Bone marrow (tissue), 2 donors: ENCODE data around the gene ARID1B.

Experiments used
- DNase-seq, 2 donors: peaks; one replicate each; lab custom pipeline; 2025; lab: John Stamatoyannopoulos, UW

Gene ARID1B

DNA sequence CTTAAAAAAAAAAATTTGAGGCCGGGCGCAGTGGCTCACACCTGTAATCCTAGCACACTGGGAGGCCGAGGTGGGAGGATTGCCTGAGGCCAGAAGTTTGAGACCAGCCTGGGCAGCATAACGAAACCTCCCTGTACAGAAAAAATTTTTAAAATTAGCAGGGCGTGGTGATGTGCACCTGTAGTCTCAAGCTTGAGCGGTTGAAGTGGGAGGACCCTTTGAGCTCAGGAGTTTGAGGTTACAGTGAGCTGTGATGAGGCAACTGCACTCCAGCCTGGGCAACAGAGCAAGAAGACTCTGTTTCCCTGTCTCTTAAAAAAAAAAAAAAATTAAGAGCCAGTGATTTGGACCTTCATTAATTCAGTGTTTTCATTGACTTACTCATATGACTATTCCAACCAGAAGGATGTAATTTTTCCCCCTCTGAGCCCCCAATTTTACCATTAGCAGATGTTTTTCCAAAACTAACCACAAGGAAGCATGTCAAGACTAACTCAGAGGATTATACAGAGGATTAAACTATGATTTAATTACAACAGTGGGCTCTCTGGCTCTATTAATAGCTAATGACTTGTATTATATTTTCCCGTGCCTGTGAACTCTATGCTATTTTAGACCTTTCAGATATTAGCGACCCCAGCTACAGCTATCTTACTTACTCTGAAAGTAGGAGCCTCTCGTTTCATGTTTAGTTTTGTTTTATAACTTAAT lies 75.1 kb downstream of the ARID1B start:
- no peak for DNase-seq

DNA sequence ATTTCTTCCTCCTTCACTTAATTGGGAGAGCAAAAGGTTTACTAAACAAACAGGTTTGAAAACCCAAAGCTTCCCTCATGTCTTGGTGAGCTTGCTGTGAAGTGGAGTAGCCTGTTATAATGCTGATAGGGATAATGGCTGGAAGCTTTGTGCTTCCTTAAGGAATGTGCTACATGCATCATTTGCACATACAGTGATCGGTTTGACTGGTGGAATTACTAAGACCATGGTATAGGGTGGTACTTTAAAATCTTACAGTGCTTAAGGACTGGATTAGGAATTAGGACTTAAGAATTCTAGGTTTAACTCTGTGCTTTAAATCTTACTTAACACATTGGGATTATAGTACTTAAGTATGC lies 75.7 kb downstream of the ARID1B start:
- DNase-seq = no peak

DNA sequence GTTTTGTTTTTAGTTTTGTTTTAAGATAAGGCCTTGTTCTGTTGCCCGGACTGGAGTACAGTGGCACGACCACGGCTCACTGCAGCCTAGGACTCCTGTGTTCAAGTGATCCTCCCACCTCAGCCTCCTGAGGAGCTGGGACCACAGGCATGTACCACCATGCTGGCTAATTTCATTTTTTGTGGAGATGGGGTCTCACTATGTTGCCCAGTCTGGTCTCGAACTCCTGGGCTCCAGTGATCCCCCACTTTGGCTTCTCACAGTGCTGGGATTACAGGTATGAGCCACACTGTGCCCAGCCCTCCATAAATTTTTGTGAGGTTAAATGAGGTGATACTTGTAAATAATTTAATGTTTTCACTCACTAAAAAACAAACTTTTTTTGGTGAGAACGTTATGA lies 76.6 kb downstream of the ARID1B start:
- DNase-seq = no peak

DNA sequence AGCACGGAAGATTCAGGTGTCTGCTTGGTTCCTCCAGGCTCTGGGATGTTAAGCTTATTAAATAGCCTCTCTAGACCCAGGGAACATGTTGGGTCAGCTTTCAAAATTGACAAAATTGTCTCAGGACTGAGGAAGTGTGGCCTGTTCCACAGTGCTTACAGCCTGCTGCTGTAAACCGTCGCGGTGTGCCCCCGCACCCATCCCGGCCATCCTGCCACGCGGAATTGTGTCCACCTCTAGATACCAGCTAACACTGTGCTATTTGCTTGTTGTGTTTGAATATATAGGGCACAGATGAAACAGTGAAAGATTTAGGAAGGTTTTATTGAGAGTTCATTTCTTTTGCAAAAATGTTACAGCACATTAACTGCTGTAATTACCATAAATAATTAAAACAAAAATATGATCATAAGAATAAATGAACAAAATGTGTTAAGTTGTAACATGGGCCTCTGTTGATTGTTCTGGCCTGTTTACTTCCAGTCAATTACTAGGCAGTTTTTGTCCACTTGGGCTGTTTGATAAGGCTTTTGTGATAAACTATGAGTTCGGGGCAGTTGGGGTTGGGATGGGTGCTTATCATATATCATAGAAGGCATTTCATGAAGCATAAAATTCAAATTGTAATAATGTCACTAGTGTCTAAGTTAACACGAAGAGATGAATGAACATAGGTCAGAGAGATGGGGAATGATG lies 77.4 kb downstream of the ARID1B start:
- no peak for DNase-seq

DNA sequence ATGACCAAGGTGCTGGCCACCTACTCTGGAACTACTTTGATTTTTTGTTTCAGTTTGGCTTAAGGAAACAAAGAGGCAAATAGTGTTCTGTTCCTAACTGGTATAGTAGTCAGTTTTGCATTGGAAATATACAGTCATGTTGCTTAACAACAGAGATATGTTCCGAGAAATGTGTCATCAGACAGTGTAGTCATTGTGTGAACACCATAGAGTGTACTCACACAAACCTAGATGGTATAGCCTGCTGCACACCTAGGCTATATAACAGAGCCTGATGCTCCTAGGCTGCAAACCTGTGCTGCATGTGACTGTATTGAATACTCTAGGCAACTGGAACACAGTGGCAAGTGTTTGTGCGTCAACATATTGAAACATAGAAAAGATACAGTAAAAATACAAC lies 80.4 kb downstream of the ARID1B start:
- no peak for DNase-seq

DNA sequence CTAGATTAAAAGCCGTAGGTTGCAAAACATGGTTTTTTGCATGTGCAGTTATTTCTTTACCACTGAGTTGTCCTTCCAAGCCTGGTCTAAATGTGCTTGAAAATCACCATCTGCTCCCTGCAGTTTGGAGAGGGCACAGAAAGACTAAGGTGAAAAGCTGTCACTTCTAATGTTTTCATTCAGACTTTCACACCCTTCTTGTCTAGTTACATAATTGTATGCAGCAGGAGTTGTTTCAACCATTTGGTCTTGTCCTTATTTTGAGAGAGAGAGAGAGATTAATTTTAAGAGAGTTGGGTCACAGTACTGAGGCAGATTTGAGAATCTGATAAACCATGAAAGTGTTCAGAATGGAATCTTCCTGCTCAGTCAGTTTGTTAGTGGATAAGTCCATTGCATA lies 82.5 kb downstream of the ARID1B start:
- no peak for DNase-seq

DNA sequence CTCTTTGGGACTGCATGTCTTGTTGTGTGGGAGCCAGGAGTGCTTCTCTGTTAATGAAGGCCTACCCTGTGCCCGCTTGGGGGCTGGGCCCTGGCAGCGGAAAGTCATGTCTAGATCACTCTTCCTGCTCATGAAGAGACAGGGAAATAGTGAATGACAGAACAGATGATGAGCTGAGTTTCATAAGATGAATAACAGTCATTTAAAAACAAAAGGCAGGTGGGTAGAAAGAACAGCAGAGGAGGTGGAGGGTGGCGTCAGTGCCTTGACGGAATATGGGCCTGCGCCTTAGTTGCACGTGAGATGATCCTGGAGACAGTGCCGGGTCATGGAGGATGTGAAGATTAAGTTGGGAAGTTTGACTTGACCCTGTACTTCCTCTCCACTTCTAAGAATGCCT lies 85.5 kb downstream of the ARID1B start:
- DNase-seq = no peak

DNA sequence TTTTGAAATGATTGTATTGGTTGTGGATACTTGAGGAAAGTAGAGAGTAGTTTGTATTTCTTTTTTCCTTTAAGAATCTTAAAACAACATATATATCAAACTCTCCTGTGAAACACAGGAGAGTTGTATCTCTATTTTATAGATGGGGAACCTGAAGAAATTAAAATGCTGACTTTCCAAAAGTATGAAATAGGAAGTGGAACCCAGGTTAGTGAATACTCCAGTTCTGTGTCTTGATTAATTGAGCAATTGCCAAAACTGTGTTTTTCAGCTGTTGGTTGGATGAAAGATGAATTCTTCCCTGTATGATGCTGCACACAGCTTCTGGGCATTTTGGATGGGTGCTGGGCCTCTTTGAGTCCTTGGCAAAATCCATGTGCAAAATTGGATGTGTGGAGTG lies 86.3 kb downstream of the ARID1B start:
- no peak for DNase-seq

DNA sequence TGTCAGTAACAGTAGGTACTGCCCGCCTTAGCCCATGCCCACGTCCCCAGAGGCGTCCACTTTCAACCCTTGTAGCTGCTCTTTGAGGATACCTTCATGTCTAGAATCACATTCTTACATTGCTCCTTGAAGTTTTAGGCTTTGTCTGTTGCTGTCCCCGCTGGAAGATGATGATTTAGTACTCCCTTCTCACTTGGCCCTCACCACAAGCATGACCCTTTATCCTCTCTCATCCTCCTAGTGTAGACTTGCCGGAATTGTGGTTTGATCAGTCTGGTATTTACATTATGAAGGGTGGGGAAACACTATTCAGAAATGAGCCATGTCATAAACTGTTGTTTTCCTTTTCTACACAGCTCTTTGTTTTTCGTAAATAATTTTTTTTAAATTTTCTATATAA lies 87.4 kb downstream of the ARID1B start:
- no peak for DNase-seq

DNA sequence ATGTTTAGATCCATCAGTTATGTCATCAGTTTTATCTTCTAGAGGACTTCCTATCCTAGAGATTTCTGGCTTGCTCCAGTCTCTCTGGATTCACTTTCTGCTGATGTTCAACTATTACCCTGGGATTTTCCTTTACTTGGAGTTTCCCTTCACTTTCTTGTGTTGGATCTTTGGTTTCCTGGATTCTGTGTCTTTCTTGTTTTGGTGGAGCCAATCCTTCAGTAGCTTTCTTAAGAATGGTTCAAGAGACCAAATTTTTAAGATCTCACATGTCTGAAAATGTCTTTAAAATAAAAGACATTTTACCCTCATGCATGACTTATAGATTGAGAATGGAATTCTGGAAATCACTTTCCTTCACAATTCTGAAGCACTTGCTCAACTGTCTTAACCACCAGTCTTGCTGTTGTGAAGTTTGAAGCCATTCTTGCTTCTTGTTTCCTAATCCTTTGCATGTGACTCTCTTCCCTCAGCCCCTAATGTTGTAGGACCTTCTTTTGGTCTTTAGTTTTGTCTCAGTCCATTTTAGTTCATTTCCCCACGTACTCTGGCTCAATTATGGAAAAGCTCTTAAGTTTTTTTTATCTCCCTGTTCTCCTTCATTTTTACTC lies 87.9 kb downstream of the ARID1B start:
- no peak for DNase-seq

DNA sequence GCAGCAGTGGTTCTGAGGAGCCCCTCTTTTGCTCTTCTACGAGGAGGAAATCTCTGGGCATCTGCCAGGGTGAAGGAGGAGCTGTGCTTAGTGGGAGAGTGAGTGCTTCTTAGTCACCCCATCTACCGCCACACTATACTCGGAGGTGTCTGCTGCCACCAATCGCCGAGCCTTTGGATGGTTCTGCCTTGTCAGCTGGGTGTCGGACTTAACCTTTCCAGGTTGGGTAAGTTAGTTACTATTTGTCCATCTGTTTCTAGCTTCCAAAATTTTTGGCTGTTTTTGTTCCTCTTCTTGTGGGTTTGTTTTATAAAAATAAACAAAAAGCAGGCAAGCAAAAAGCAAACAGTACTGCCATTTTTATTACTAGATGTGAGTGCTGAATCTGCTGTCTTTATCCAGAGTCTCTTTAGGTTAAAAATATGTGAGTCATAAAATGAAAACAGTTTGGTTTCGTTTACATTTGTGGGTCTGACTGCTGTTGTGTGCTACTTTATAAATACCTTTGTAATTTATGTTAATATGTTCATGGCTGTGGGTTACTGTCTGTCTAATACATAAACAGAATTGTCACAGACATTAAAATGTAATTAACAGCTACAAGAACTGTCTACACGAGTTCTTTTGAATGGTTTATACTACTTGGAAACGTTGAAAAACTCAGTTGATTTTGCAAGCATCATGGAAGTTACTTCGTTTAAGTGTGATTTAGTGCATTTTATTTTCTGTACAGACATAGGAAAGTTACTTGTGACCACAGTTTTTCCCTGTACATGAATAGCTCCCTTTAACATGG lies 89.2 kb downstream of the ARID1B start:
- peak in 1 of 2 donors; percentile 33 for DNase-seq

DNA sequence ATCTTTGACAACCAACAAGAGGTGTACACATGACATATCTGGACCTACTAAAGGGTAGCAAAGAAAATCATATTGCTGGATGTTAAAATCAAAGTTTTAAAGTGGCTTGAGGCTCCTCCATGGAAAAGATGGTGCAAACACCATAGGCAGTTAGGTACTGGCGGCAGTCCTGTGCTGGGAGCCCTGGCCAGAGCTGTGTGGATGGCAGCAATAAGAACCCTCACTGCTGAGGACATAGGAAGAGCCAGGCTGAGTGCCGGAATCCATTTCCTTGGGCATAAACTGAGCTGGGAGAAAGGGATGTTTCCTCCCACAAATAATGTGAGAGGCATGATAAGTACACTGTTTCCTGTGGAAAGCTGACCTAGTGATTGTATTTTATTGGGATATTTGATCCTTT lies 89.9 kb downstream of the ARID1B start:
- no peak for DNase-seq

DNA sequence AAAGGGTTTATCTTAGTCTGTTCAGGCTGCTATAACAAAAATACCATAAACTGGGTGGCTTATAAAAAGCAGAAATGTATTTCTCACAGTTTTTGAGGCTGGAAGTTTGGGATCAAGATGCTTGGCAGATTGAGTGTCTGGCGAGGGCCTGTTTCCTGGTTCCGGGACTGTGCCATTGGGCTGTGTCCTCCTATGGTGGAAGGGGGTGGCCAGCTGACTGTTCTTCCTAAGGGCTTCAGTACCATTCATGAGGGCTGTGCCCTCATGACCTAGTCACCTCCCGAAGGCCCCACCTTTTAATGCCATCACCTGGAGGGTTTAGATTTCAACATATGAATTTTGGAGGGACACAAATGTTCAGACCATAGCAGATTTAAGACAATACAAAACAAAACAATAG lies 91.2 kb downstream of the ARID1B start:
- DNase-seq = no peak

DNA sequence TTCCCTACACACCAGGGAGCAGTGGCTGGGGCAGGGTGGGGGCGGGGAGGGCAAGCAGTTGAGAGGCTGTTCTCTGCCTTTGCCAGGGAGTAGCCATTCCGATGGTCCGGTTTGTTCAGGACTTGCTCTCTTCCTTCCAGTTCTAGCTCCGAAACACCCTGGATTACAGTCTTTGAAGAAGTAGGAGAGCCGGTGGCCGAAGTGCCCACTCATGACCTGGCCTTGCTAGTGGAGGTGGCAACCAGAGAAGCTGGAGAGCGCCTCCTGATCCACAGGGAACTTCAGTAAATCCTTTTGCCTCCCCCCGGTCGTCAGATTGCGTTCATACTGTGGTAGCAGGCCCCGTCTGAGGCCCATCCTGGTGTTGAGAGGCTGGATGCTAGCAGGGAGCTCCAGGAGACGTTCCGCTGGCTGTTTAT lies 92.8 kb downstream of the ARID1B start:
- DNase-seq = no peak

DNA sequence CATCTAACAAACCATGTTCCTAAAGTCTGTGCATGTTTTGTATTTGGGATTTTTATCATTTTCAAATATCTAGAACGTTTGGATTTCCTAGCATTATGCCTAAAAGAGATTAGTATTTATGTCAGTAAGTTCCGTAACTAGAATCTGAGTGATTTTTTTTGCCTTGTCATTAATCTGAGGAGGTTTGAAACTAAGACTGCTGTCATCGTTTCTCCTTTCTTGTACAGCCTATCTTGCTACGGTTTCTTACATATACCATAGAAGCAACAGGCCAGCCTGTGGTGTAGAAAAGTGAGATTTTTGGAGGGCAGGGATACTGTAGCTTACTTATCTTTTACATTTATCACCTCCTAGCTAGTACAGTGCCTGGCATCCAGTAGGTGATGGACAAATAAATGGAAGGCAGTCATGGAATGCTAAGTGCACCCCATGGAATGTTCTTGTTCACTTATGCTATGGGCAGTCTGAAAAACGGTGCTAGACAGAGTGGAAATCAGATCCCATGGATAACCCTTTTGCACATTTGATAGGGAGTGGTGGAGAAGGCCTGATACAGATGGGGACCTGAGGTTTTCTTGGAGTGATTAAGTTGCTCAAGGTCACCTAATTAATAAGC lies 93.9 kb downstream of the ARID1B start:
- DNase-seq = no peak

DNA sequence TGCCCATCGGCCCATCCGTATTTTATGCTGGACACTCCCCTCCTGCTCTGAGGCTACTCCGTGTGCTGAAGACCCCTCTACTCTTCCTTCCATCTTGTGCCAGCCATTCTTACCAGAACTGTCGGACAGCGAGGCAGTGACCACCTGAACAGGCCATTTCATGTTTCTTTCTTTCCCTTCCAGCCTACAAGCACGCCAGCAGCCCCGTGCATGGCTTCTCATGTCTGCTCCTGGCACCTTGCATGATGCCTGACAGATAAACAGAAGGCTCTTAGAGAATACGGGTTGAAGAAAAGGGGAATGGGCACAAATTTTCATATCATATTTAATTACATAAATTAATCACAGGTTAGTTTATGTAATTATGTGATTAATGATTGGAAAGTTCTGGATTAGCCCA lies 95.7 kb downstream of the ARID1B start:
- DNase-seq = no peak

DNA sequence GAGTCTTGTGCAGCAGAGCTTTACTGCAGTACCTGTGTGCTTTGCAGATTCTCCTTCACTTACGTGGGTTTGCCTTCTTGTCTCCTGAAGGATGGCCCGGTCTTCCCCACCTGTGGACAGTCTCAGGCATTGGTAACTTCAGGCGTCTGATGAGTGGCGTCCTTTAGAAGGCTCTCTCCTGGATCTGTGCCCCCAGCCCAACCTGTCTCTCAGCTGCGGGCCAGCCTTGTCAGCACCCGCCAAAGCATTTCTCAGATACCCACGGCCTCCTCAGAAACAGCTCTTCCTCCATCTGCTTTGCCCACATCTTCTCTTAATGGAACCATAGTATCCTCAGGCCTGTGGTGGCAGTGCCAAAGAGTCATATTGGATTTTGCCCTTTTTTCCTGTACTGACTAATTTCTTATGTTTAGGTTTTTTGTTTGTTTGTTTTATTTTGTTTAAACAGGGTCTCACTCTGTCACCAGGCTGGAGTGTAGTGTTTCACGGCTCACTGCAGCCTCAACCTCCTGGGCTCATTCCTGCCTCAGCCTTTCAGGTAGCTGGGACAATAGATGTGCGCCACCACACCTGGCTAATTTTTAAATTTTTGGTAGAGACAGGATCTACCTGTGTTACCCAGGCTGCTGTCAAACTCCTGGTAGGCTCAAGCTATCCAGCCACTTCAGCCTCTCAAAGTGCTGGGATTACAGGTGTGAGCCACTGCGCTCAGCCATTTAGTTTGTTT lies 96.6 kb downstream of the ARID1B start:
- DNase-seq = no peak

DNA sequence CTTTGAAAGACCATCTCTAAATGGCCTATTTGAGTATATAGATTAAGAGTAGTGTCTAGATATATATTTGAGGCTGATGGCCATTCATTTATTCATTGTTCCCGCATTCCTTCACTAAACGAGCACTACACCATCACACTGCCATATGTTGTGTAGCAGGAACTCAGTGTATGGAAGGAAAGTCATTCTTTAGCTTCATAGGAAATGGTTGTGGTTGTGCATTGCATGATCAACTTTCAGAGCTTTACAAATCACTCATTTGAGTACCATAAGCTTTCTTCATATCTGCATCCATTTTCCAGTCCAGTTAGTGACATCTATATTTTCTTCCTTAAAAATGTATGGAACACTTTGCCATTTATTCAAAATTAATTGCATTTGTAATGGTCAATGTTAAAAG lies 97.9 kb downstream of the ARID1B start:
- no peak for DNase-seq

DNA sequence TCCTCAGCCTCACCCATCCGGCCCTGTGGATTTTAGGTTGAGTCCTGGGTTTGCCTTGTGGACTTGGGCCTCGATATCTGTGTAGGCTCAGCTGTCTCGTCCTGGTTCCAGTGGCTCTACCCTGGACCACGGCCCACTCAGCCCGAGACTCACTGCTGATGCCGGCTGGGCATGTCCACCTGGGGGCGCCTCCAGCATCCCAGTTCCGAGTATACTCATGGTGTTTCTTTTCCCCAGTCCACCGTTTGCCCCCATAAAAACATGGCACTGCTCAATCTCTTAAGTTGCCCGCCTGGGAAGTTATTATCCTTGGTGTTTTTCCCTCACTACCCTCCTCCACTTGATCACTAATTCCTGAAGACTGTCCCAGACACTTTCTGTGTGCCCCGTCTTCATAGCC lies 99.1 kb downstream of the ARID1B start:
- no peak for DNase-seq

DNA sequence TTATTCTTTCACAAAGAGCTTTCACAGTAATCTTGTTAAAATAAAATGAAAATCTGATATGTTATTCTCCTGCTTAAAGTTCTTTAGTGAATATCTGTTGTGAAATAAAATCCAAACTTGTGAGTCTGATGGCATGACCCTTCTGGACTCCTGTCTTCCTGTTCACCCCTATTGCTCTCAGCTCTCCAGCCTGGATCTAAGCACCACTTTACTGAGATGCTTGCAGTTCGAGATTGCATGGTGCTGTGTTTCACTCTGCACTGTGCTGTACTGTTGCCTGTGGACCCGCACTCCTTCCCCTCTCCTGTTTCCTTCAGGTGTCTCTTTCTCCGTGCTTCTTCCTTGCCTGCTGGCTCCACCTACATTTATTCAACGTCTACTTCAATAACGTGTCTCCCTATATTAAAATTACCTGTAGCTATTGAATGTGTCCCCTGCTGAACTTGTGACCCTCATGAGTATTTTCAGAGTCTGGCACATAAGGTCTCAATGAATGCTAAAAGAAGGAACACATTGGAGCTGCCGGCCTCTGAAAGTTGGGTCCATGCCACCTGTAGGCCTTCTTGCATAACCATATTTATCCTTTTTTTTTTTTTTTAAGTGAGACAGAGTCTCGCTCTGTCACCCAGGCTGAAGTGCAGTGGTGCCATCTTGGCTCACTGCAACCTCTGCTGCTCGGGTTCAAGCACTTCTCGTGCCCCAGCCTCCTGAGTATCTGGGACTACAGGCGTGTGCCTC lies 100.1 kb downstream of the ARID1B start:
- DNase-seq = no peak

DNA sequence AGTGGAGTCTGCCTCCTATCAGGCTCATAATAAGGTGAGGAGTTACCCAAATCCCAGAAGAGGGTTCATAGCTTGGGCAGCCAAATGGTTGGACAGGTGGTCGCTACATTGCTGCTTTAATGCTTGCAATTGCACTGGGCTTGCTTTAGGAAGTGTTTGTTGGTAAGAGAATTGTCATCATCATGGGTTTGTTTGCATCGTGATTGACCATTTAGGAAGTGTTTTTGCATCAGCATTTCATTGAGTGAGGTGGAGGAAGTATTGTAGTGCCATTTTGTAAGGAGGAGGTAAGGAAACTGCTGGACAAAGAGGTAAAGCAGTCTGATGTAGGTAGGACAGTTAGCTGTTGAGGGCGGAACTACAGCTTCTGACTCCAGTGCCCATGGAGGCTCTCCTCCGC lies 101.5 kb downstream of the ARID1B start:
- no peak for DNase-seq
